GM12892 (cell line): ENCODE results near the gene ADIG.

Source experiments
- POLR2A ChIP-seq: IDR thresholded peaks from 2 replicates; pipeline ENCODE4 v1.6.1; 2011; ENCODE audit warnings: low read depth, low read length, control low read depth
- TAF1 ChIP-seq: IDR thresholded peaks from 2 replicates; pipeline ENCODE4 v1.6.1; 2011; ENCODE audit warnings: low read depth, mild to moderate bottlenecking, control low read depth, low read length, borderline replicate concordance

- TF ChIP-seq TAF1 (no peak), POLR2A (no peak)
These were observed 4.6 kb downstream of the ADIG start for GRCh38 chr20:38585404-38586180.
